ENCODE measurements around the gene SMC6. TPM values are rescaled to one million over a fixed set of nuclear protein-coding genes. Genes with fewer than 3 reads are reported as not detected.

Gene SMC6
- polyA plus RNA-seq, 3 donors = 3.8 to 6.1 (median 5.1) TPM

- DNase-seq = peak; percentile 59 to 74 (median 72)
- H3K36me3 Mint-ChIP-seq = no peaks in the 10 kb centered on the region
- Histone ChIP-seq H3K4me3 (replicated peaks in 1 of 3; ENCODE audit: low read depth in 2 of 3, low read length in 3 of 3) (no peak overlapping the region), H3K9ac (ENCODE audit: insufficient read depth, low read length, poor library complexity, severe bottlenecking) (no peak overlapping the region), H3K4me2 (replicated peaks; ENCODE audit: extremely low read depth, low read length, poor library complexity, severe bottlenecking) (peak overlapping the region; percentile 51), H3K79me2 (ENCODE audit: insufficient read depth, low read length) (no peaks in the 10 kb centered on the region), H4K20me1 (ENCODE audit: insufficient read depth, low read length) (no peaks in the 10 kb centered on the region), H3K27ac (ENCODE audit: low read depth in 1 of 2, low read length in 2 of 2) (peak overlapping the region in 1 of 2 donors; percentile 7), H3K9me3 (replicated peaks in 1 of 2; ENCODE audit: control insufficient read depth in 1 of 2, insufficient read depth in 1 of 2, low read length in 2 of 2) (no peaks in the 10 kb centered on the region), H3K27me3 (ENCODE audit: control insufficient read depth in 2 of 2, insufficient read depth in 2 of 2, low read length in 2 of 2) (no peaks in the 10 kb centered on the region), H2AFZ (ENCODE audit: insufficient read depth, low read depth, low read length, poor library complexity, severe bottlenecking) (peak overlapping the region; percentile 57), H3K36me3 (replicated peaks in 1 of 2; ENCODE audit: control insufficient read depth in 1 of 2, insufficient read depth in 2 of 2, low read length in 2 of 2) (no peaks in the 10 kb centered on the region), H3K4me1 (ENCODE audit: control insufficient read depth in 1 of 2, insufficient read depth in 2 of 2, low read length in 2 of 2) (peaks cover 37 to 46% of the 10 kb centered on the region in 2 donors)
- H3K9me3 Mint-ChIP-seq = no peaks in the 10 kb centered on the region
- intact Hi-C loops (cut with micrococcal nuclease) = no loop called here
- peaks cover 0 to 5% (median 0%) of the 10 kb centered on the region in 3 donors for H3K27me3 Mint-ChIP-seq (ENCODE audit: low read depth in 3 of 3)
- peaks cover 64% of the 10 kb centered on the region for H3K4me1 Mint-ChIP-seq
- WGBS (ENCODE audit: insufficient coverage) = 0% methylated on average over 3 of the region's 3 CpGs
- peak overlapping the region in 3 of 7 donors; percentile 10 to 75 (median 61) for H3K27ac Mint-ChIP-seq
- H3K4me3 Mint-ChIP-seq = no peak overlapping the region
- TF ChIP-seq CTCF (IDR thresholded peaks at IDR 0.05) = peak; percentile 89
Observed at GRCh38 chr2:17646081-17646554, 107.5 kb downstream of the SMC6 start.

GRCh38 chr2:17644997-17645720, 108.5 kb downstream of the SMC6 start:
- Mint-ChIP-seq H3K9me3 (no peaks in the 10 kb centered on the region), H3K4me1 (peaks cover 56% of the 10 kb centered on the region), H3K4me3 (no peak overlapping the region), H3K27ac (peak overlapping the region in 2 of 7 donors; percentile 54 to 60), H3K36me3 (no peaks in the 10 kb centered on the region), H3K27me3 (ENCODE audit: low read depth in 3 of 3) (peaks cover 0 to 3% (median 0%) of the 10 kb centered on the region in 3 donors)
- H3K4me2 ChIP-seq (replicated peaks; ENCODE audit: extremely low read depth, low read length, poor library complexity, severe bottlenecking) = no peak overlapping the region
- H4K20me1 ChIP-seq (ENCODE audit: insufficient read depth, low read length) = no peaks in the 10 kb centered on the region
- no peaks in the 10 kb centered on the region for H3K9me3 ChIP-seq (replicated peaks in 1 of 2; ENCODE audit: control insufficient read depth in 1 of 2, insufficient read depth in 1 of 2, low read length in 2 of 2)
- no peak overlapping the region for H3K4me3 ChIP-seq (replicated peaks in 1 of 3; ENCODE audit: low read depth in 2 of 3, low read length in 3 of 3)
- no peaks in the 10 kb centered on the region for H3K36me3 ChIP-seq (replicated peaks in 1 of 2; ENCODE audit: control insufficient read depth in 1 of 2, insufficient read depth in 2 of 2, low read length in 2 of 2)
- no peak for DNase-seq
- no peak overlapping the region for H3K27ac ChIP-seq (ENCODE audit: low read depth in 1 of 2, low read length in 2 of 2)
- H3K27me3 ChIP-seq (ENCODE audit: control insufficient read depth in 2 of 2, insufficient read depth in 2 of 2, low read length in 2 of 2) = no peaks in the 10 kb centered on the region
- H2AFZ ChIP-seq (ENCODE audit: insufficient read depth, low read depth, low read length, poor library complexity, severe bottlenecking) = no peak overlapping the region
- no peaks in the 10 kb centered on the region for H3K79me2 ChIP-seq (ENCODE audit: insufficient read depth, low read length)
- peaks cover 37 to 44% of the 10 kb centered on the region in 2 donors for H3K4me1 ChIP-seq (ENCODE audit: control insufficient read depth in 1 of 2, insufficient read depth in 2 of 2, low read length in 2 of 2)
- H3K9ac ChIP-seq (ENCODE audit: insufficient read depth, low read length, poor library complexity, severe bottlenecking) = no peak overlapping the region
- WGBS (ENCODE audit: insufficient coverage) = 100% methylated on average over 2 of the region's 4 CpGs
- intact Hi-C loops (cut with micrococcal nuclease) = no loop called here
- no peak for TF ChIP-seq CTCF (IDR thresholded peaks at IDR 0.05)

All from CD14-positive monocyte (primary cell).